GM18508 (cell line): ENCODE data around the gene IGDCC3.
"Not testable (repeated sequence)": the region's sequence is repeated elsewhere in the genome, so short reads cannot be mapped to it uniquely, and the experiment has no call there.

ENCODE experiments used
- ATAC-seq: cut with Tn5 transposase; IDR thresholded peaks from one replicate; pipeline ENCODE4 v1.9.1; 2021; ENCODE audit warnings: moderate number of reproducible peaks; ENCODE audit not compliant: insufficient read depth, unreplicated experiment

IGDCC3 gene

DNA sequence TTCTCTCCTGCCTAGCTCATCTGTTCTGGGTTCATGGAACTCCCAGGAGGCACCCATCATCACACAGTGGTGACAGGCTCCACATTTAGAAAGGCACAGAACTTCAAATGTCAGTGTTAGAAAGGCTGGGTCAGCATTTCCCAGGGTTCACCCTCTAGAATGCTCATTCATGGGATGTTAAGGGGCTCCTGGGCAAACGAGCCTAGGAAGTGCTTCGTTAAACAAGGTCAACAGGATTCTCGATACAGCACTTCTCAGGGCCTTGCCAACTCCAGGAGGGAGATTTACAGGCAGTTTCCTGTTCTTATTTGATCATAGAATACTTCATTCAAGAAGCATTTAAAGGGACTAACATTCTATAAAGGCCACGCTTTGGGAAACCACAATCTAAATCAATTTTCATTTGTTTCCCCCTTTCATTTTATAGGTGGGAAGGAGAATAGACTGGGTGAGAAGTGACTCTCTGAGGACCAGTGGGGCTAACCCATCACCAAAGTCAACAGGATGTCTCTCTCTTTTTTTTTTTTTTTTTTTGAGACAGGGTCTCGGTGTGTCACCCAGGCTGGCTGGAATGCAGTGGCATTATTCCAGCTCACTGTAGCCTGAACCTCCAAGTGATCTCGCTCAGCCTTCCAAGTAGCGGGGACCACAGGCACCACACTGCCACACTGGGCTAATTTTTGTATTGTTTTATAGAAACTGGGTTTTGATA lies 30.7 kb upstream of the IGDCC3 start:
- ATAC-seq = no peak

DNA sequence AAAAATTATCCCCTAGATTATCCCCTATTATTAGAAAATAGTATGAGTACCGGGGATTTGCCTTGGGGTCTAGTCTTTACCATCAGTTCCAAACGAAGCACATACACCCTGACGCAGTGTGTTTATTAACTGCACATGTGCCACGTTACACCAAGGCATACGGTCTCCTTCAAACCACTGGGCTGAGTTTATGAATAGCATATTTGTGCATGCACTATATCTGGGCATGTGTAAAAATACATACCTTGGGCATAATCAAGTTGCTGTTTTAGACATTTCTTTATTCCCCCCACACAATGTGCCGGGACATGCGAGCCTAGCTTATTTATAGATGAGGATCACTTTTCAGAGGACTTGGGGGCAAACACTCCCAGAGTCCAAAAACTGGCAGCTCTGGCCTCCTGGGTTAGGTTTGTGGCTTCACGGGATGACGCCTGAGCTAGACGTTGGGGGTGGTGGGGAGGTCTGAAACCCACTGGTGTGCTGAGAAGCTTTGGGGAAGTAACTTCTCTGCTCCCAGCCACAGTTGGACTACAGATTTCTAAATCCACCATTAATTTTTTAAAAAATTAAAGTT lies 28.7 kb upstream of the IGDCC3 start:
- ATAC-seq = no peak

- ATAC-seq = no peak
These were observed 28.1 kb upstream of the IGDCC3 start for GRCh38 chr15:65405791-65406423.

DNA sequence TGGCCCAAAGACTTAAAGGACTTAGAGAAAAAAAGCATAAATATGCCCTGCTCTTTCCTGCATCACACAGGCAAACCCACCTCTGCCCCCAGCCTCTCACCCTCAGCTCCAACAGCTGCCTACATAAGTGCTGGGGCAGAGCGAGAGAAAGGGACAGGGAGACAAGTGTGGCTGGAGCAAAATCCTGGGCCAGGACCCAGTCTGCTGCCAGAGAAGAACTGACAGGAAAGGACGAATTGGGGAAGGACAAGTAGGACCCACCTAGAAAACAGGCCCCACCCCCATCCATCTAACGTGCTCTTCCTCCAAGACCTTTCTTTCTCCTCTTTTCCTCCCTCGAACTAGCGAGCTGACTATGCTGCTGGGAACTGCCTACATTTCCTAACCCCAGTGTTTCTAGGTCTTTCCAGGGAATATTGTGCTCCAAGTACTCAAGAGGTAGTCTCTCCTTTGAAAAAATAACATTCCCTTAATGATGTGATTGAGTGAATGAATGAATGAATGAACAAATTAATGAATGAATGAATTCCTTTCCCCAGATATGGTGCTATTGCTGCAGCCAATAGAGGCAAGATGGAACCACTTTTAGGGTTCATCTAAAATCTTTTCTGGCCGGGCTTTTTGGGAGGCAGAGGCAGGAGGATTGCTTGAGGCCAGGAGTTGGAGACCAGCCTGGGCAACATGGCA lies 26.5 kb upstream of the IGDCC3 start:
- ATAC-seq = no peak

GRCh38 chr15:65402961-65403360 lies 25.2 kb upstream of the IGDCC3 start:
- no peak for ATAC-seq

GRCh38 chr15:65401611-65402240 lies 23.9 kb upstream of the IGDCC3 start:
- ATAC-seq = no peak

- ATAC-seq = no peak
These were observed 23.2 kb upstream of the IGDCC3 start for GRCh38 chr15:65400760-65401610.

GRCh38 chr15:65399997-65400396 lies 22.2 kb upstream of the IGDCC3 start:
- ATAC-seq = no peak

DNA sequence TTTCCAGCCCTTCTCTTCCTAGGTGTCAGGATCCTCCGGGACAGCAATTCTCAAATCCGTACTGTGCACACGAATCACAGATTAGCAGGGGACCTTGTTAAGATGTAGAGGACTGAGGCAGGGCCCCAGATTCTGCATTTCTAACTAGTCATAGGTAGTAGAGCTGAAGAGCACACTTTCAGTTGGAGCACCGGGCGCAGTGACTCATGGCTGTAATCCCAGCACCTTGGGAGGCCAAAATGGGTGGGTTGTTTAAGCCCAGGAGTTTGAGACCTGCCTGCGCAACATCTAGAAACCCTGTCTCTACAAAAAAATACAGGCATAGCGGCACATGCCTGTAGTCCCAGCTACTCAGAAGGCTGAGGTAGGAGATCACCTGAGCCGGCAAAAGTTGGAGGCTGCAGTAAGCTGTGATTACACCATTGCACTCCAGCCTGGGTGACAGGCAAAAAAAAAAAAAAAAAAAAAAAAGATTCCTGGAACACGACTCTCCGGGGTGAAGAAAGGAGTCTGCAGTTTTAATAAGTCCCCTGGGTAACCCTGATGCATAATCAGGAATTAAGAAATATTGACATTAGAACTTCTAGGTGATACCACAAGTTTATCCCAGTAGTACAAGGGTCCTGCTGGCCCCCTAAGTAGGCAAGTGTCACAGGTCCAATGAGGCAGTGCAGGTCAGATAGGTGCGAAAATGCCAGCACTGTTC lies 21.4 kb upstream of the IGDCC3 start:
- no peak for ATAC-seq

GRCh38 chr15:65398486-65398885 lies 20.7 kb upstream of the IGDCC3 start:
- not testable (repeated sequence) for ATAC-seq

DNA sequence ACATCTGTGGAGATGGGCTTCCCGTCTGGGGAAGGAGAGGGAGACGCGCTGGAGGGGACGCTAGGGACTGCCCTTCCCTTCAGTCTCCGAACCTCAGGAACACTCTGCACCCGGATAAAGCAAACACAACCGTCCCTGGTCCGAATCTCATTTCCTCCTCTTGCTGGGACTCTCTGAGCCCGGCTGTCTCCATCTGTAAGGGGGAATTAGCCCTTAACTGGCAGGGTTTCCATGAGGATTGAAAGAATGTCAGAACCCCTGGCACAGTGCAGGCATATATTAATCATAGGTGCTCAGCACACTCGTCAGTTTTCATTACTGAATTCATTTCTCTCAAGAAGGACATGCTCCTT lies 19.1 kb upstream of the IGDCC3 start:
- no peak for ATAC-seq

GRCh38 chr15:65396283-65396964 lies 18.6 kb upstream of the IGDCC3 start:
- ATAC-seq = no peak

- no peak for ATAC-seq
These were observed 17.9 kb upstream of the IGDCC3 start for GRCh38 chr15:65395567-65396202.

DNA sequence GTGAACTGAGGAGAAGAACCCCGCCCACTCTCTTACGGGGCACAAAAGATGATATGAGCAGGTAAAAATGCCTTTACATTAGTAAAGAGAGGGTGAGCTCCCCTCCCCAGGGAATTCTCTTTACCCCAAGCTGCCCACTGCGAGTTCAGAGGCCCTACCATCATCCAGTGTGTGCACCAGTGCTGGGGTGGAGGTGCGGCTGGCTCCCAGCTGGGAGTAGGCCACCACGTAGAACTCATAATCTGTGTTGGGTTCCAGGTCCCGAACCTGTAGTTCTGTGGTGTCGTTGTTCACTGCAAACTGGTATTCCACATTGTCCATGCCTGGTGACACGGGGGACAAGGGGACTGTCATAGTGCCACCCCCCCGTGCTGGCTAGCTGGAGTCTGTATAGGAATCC lies 17.1 kb upstream of the IGDCC3 start:
- ATAC-seq = no peak

DNA sequence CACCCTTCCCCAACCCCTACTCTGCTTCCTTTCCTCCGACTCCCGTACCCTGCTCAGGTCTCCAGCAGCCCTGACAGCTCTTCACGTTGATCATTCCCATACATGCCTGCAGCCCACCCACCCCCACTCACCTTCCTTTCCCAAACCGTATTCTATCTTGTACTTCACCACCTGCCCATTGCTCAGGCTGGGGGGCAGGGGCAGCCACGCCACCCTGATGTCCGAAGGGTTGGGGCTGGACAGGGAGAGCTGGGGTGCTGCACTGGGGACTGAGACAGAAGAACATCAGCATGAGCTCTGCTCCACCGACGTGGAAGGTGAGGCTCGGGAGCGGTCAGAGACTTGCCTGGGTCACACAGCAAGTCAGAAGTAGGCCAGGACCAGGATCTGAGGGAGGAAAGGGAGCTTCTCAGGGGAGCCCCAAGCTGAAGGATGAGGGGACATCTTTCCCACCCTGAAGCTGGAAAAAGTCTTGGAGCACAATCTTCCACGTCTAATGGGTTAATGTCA lies 16.5 kb upstream of the IGDCC3 start:
- no peak for ATAC-seq

DNA sequence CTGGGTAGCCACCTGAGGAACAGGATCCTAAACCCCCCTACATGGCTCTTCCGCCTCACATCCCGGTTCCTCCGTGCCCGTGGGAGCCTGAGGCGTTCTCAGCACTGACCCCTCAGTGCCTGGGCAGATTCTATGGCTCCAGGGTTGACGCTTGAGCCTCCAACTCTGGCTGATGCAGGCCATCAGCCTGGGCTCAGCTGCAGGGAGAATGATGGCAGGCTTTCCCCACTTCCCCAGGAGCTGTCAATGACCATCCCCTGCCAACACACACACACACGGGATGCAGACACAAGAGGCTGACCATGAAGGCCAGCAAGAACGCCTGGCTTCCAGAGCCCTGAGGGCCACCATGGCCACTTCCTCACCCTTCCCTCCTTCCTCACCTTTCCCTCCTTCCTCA lies 15.8 kb upstream of the IGDCC3 start:
- ATAC-seq = no peak

GRCh38 chr15:65393091-65393490 lies 15.3 kb upstream of the IGDCC3 start:
- ATAC-seq = no peak

GRCh38 chr15:65392368-65392767 lies 14.6 kb upstream of the IGDCC3 start:
- ATAC-seq = no peak
